NCI-H510A treated with DMSO at 0.1 percent for 48 hours (cell line): ENCODE measurements around the gene GPC6.

Source experiments
- DNase-seq: peaks from one replicate; lab custom pipeline; 2025; lab: John Stamatoyannopoulos, UW

GPC6 gene

GRCh38 chr13:93777504-93777903 lies 550.9 kb downstream of the GPC6 start:
- DNase-seq, result no peak

GRCh38 chr13:93778548-93778947 lies 551.9 kb downstream of the GPC6 start:
- DNase-seq, result no peak

GRCh38 chr13:93784191-93784590 lies 557.6 kb downstream of the GPC6 start:
- DNase-seq, result no peak

GRCh38 chr13:93786846-93787489 lies 560.4 kb downstream of the GPC6 start:
- DNase-seq, result no peak

- no peak for DNase-seq
Measured at GRCh38 chr13:93788456-93788855, 561.8 kb downstream of the GPC6 start.

GRCh38 chr13:93789058-93789457 lies 562.5 kb downstream of the GPC6 start:
- DNase-seq, result peak; percentile 10

GRCh38 chr13:93794197-93794885 lies 567.7 kb downstream of the GPC6 start:
- DNase-seq, result no peak

GRCh38 chr13:93797463-93797862 lies 570.9 kb downstream of the GPC6 start:
- DNase-seq, result no peak

GRCh38 chr13:93800342-93800741 lies 573.7 kb downstream of the GPC6 start:
- DNase-seq, result no peak

GRCh38 chr13:93805736-93806135 lies 579.1 kb downstream of the GPC6 start:
- no peak for DNase-seq

GRCh38 chr13:93806861-93807260 lies 580.3 kb downstream of the GPC6 start:
- no peak for DNase-seq

GRCh38 chr13:93810264-93810663 lies 583.7 kb downstream of the GPC6 start:
- DNase-seq, result no peak

- DNase-seq, result no peak
Measured at GRCh38 chr13:93811071-93811737, 584.6 kb downstream of the GPC6 start.

GRCh38 chr13:93811738-93812112 lies 585.1 kb downstream of the GPC6 start:
- DNase-seq, result no peak

- no peak for DNase-seq
Measured at GRCh38 chr13:93814658-93815057, 588.1 kb downstream of the GPC6 start.

- DNase-seq, result no peak
Measured at GRCh38 chr13:93818345-93818744, 591.7 kb downstream of the GPC6 start.

- no peak for DNase-seq
Measured at GRCh38 chr13:93819331-93819890, 592.8 kb downstream of the GPC6 start.

- no peak for DNase-seq
Measured at GRCh38 chr13:93824286-93824685, 597.7 kb downstream of the GPC6 start.

GRCh38 chr13:93834051-93834450 lies 607.4 kb downstream of the GPC6 start:
- no peak for DNase-seq

GRCh38 chr13:93843082-93843481 lies 616.5 kb downstream of the GPC6 start:
- no peak for DNase-seq

GRCh38 chr13:93847162-93847561 lies 620.6 kb downstream of the GPC6 start:
- no peak for DNase-seq

GRCh38 chr13:93848247-93848646 lies 621.6 kb downstream of the GPC6 start:
- no peak for DNase-seq

- peak; percentile 19 for DNase-seq
Measured at GRCh38 chr13:93851236-93851635, 624.6 kb downstream of the GPC6 start.
